Measurements from ENCODE around the gene MANEAL. TPM values are rescaled to one million over a fixed set of nuclear protein-coding genes. Genes with fewer than 3 reads are reported as not detected.
A peak's percentile ranks its signal among the peaks of the same experiment; 100 is the strongest.

MANEAL gene
- total and polyA plus RNA-seq, 2 of the 13 experiments (the other 11 are each of a cell fraction or from before 2014, with no cell fraction given) = 20.8 to 26.4 TPM

GRCh38 chr1:37792943-37793686 lies 532 bp upstream of the MANEAL start (continued):
- TF ChIP-seq, protein P1, sequence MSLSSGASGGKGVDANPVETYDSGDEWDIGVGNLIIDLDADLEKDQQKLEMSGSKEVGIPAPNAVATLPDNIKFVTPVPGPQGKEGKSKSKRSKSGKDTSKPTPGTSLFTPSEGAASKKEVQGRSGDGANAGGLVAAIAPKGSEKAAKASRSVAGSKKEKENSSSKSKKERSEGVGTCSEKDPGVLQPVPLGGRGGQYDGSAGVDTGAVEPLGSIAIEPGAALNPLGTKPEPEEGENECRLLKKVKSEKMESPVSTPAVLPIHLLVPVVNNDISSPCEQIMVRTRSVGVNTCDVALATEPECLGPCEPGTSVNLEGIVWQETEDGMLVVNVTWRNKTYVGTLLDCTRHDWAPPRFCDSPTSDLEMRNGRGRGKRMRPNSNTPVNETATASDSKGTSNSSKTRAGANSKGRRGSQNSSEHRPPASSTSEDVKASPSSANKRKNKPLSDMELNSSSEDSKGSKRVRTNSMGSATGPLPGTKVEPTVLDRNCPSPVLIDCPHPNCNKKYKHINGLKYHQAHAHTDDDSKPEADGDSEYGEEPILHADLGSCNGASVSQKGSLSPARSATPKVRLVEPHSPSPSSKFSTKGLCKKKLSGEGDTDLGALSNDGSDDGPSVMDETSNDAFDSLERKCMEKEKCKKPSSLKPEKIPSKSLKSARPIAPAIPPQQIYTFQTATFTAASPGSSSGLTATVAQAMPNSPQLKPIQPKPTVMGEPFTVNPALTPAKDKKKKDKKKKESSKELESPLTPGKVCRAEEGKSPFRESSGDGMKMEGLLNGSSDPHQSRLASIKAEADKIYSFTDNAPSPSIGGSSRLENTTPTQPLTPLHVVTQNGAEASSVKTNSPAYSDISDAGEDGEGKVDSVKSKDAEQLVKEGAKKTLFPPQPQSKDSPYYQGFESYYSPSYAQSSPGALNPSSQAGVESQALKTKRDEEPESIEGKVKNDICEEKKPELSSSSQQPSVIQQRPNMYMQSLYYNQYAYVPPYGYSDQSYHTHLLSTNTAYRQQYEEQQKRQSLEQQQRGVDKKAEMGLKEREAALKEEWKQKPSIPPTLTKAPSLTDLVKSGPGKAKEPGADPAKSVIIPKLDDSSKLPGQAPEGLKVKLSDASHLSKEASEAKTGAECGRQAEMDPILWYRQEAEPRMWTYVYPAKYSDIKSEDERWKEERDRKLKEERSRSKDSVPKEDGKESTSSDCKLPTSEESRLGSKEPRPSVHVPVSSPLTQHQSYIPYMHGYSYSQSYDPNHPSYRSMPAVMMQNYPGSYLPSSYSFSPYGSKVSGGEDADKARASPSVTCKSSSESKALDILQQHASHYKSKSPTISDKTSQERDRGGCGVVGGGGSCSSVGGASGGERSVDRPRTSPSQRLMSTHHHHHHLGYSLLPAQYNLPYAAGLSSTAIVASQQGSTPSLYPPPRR (CRISPR knock-in tag; IDR thresholded peaks at IDR 0.05; ENCODE audit: borderline replicate concordance) = 0 out of 2 replicates have a peak, but pooled peaks have one; percentile 21
- TF ChIP-seq KLF16 (CRISPR knock-in tag; IDR thresholded peaks at IDR 0.05) (no peak), GLI4 (CRISPR knock-in tag; IDR thresholded peaks at IDR 0.05; ENCODE audit: borderline replicate concordance) (no peak), NR1H2 (CRISPR knock-in tag; IDR thresholded peaks at IDR 0.05; ENCODE audit: borderline replicate concordance, low read depth) (no peak), GABPA (IDR thresholded peaks at IDR 0.05; ENCODE audit: low read depth, low read length) (no peak), GABPA (CRISPR knock-in tag; IDR thresholded peaks at IDR 0.05; ENCODE audit: low read depth) (no peak), ATF4 (CRISPR knock-in tag; IDR thresholded peaks at IDR 0.05) (no peak), ASH2L (IDR thresholded peaks at IDR 0.05; ENCODE audit: insufficient read length, low read depth, low read length) (no peak), BHLHE40 (IDR thresholded peaks at IDR 0.05; ENCODE audit: low read length) (no peak), CEBPB (IDR thresholded peaks at IDR 0.05; ENCODE audit: borderline replicate concordance, low read depth, low read length) (no peak), ZBTB3 (CRISPR knock-in tag; IDR thresholded peaks at IDR 0.05; ENCODE audit: borderline replicate concordance, low read depth) (no peak), NFAT5 (CRISPR knock-in tag; IDR thresholded peaks at IDR 0.05) (no peak), CREB3 (CRISPR knock-in tag; IDR thresholded peaks at IDR 0.05) (no peak), CBX2 (IDR thresholded peaks at IDR 0.05; ENCODE audit: low read depth, low read length) (no peak), CBX2 (CRISPR knock-in tag; IDR thresholded peaks at IDR 0.05; ENCODE audit: low read depth) (no peak), SMAD1 (CRISPR knock-in tag; IDR thresholded peaks at IDR 0.05; ENCODE audit: borderline replicate concordance, low read depth) (0 out of 2 replicates have a peak, but pooled peaks have one; percentile 9), HOXA7 (CRISPR knock-in tag; IDR thresholded peaks at IDR 0.05) (no peak)

Data from HepG2 (cell line).